ENCODE measurements around the gene TMCO5A. TPM values are rescaled to one million over a fixed set of nuclear protein-coding genes. Genes with fewer than 3 reads are reported as not detected.

Gene TMCO5A
- total and polyA plus RNA-seq, 9 of the 15 experiments (the other 6 are each of a cell fraction or from before 2014, with no cell fraction given): not detected

- TF ChIP-seq ZBTB26 (CRISPR knock-in tag; IDR thresholded peaks at IDR 0.05): no peak
- no peak for TF ChIP-seq STAT5A (IDR thresholded peaks at IDR 0.05; ENCODE audit: borderline replicate concordance, low read length)
- no peak for TF ChIP-seq CBX5 (IDR thresholded peaks at IDR 0.05; ENCODE audit: borderline replicate concordance, low read depth)
- TF ChIP-seq POLR3A (IDR thresholded peaks at IDR 0.05; ENCODE audit: borderline replicate concordance, extremely low read depth, insufficient read depth, insufficient read length): no peak
- TF ChIP-seq BMI1 (IDR thresholded peaks at IDR 0.05; ENCODE audit: low read length): no peak
- TF ChIP-seq RBBP5 (IDR thresholded peaks at IDR 0.05; ENCODE audit: borderline replicate concordance, insufficient read depth, low read length, poor library complexity, severe bottlenecking): no peak
- TF ChIP-seq CTCF (IDR thresholded peaks at IDR 0.05 in 2 of 3, conservative IDR thresholded peaks at IDR 0.05 in 1 of 3; ENCODE audit: insufficient read depth in 2 of 3, low read depth in 1 of 3, low read length in 3 of 3): no peak
- no peak for TF ChIP-seq ZNF609 (CRISPR knock-in tag; IDR thresholded peaks at IDR 0.05; ENCODE audit: borderline replicate concordance)
- no peak for TF ChIP-seq NFXL1 (CRISPR knock-in tag; IDR thresholded peaks at IDR 0.05)
- TF ChIP-seq NR4A1 (CRISPR knock-in tag; IDR thresholded peaks at IDR 0.05): no peak
- no peak for TF ChIP-seq NR4A1 (tag; IDR thresholded peaks at IDR 0.05)
Measured at GRCh38 chr15:37907136-37907535, 27.3 kb upstream of the TMCO5A start (continued).
